ENCODE results near the gene NFIB.

NFIB gene

DNA sequence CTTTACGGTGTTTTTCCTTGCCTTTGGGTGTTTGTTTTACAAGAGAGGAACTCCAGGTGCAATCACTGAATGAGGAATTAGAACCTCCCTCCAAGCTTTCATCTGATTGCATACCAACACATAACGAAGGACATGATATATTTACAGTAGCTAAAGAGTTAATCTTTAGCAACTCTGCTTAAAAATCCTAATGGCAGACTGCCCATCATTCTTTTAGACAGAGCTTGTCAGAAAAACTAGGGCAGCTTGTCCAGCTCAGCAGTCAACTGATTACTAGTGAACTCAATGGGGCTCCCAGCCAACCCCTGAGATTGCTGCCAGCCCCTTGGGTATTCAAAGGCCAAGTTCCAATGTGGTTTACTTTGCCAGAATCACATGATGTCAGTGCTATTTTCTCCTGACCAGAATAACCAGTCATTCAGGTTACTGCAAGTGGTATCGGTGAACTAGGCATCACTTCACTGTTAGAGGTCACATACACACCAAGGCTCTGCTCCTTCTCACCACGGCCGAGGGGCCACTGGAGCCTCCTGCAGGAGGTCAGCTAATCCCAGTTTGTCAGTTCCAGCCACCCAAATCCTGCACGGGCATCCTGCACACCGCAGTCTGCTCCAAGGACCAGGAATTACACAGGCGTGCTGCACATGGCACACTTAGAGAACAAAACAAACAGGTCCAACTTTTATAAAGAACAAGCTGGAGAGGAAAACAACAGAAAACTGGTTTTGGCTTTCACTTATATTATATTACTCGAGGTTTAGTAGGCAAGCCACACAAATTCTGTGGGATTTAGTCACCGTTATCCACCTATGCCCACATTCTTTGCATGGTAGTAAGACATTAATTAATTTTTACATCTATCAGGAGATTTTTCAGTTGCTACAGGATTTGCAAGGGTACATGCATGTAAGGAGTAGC is 62.5 kb downstream of the NFIB start:
- Histone ChIP-seq H3K27me3 (no peaks in the 10 kb centered on the region), H3K4me3 (no peak overlapping the region), H3K36me3 (no peaks in the 10 kb centered on the region), H3K27ac (no peak overlapping the region), H4K20me1 (no peaks in the 10 kb centered on the region), H3K9me3 (replicated peaks in 1 of 11) (no peaks in the 10 kb centered on the region; a peak in 1 of 22 replicates), H3K9ac (no peak overlapping the region), H3K4me1 (peaks cover 0 to 4% (median 0%) of the 10 kb centered on the region in 10 experiments; a peak in 2 of 20 replicates), H3K4me2 (peak overlapping the region in 2 of 11 experiments; percentile 8; a peak in 1 of 22 replicates)
- TF ChIP-seq Cebpa-rat (IDR thresholded peaks at IDR 0.05), result no peak

DNA sequence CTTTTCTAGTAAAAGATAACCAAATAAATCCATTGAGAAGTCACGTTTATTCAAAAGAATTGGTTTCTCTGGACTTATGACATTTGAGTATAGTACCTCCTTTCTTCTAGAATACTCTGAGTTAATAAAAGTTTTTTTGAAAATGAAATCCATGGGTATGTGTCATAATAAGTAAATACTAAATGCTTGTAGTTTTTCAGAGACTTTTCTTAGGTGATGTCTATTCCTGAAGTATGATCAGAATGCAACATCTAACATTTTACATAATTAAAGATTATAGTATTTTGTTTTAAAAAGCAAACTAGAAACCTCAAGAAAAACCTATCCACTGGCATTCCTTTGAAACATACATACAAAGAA is 63.2 kb downstream of the NFIB start:
- peaks cover 0 to 4% (median 0%) of the 10 kb centered on the region in 10 experiments; a peak in 2 of 20 replicates for H3K4me1 ChIP-seq
- H3K9me3 ChIP-seq (replicated peaks in 1 of 11), result no peaks in the 10 kb centered on the region; a peak in 1 of 22 replicates
- H4K20me1 ChIP-seq, result no peaks in the 10 kb centered on the region
- TF ChIP-seq Cebpa-rat (IDR thresholded peaks at IDR 0.05), result no peak
- H3K27me3 ChIP-seq, result no peaks in the 10 kb centered on the region
- no peak overlapping the region for H3K9ac ChIP-seq
- no peak overlapping the region for H3K4me2 ChIP-seq
- no peaks in the 10 kb centered on the region for H3K36me3 ChIP-seq
- no peak overlapping the region for H3K4me3 ChIP-seq
- no peak overlapping the region for H3K27ac ChIP-seq

- peaks cover 0 to 4% (median 0%) of the 10 kb centered on the region in 10 experiments; a peak in 2 of 20 replicates for H3K4me1 ChIP-seq
- no peak for TF ChIP-seq Cebpa-rat (IDR thresholded peaks at IDR 0.05)
- H3K27ac ChIP-seq, result no peak overlapping the region
Observed at GRCh38 chr9:14249527-14249926, 64.4 kb downstream of the NFIB start.

DNA sequence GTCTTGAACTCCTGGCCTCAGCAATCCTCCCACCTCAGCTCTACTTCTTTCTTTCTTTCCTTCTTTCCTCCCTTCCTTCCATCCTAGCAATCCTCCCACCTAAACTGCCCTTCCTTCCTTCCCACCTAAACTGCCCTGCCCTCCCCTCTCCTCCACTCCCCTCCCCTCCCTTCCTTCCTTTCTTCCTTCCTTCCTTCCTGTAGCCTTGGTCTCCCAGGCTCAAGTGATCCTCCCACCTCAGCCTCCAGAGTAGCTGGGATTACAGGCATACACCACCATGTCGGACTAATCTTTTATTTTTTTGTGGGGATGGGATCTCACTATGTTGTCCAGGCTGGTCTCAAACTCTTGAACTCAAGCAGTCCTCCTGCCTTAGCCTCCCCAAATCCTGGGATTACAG is 65.8 kb downstream of the NFIB start:
- no peaks in the 10 kb centered on the region; a peak in 1 of 22 replicates for H3K9me3 ChIP-seq (replicated peaks in 1 of 11)
- H3K4me2 ChIP-seq, result no peak overlapping the region
- no peak overlapping the region for H3K27ac ChIP-seq
- no peak for TF ChIP-seq Cebpa-rat (IDR thresholded peaks at IDR 0.05)
- H3K9ac ChIP-seq, result no peak overlapping the region
- peaks cover 0 to 4% (median 0%) of the 10 kb centered on the region in 10 experiments; a peak in 2 of 20 replicates for H3K4me1 ChIP-seq
- no peak overlapping the region for H3K4me3 ChIP-seq
- H4K20me1 ChIP-seq, result no peaks in the 10 kb centered on the region
- no peaks in the 10 kb centered on the region for H3K27me3 ChIP-seq
- no peaks in the 10 kb centered on the region for H3K36me3 ChIP-seq

More at GRCh38 chr9:14249527-14249926, 64.4 kb downstream of the NFIB start:
- H3K4me3 ChIP-seq, result no peak overlapping the region
- H3K9ac ChIP-seq, result no peak overlapping the region
- H3K4me2 ChIP-seq, result no peak overlapping the region
- H4K20me1 ChIP-seq, result no peaks in the 10 kb centered on the region
- H3K36me3 ChIP-seq, result no peaks in the 10 kb centered on the region
- no peaks in the 10 kb centered on the region for H3K27me3 ChIP-seq
- no peaks in the 10 kb centered on the region; a peak in 1 of 22 replicates for H3K9me3 ChIP-seq (replicated peaks in 1 of 11)

- no peaks in the 10 kb centered on the region for H3K27me3 ChIP-seq
- H3K36me3 ChIP-seq, result no peaks in the 10 kb centered on the region
- H3K9ac ChIP-seq, result no peak overlapping the region
- no peak for TF ChIP-seq Cebpa-rat (IDR thresholded peaks at IDR 0.05)
- no peaks in the 10 kb centered on the region; a peak in 1 of 22 replicates for H3K9me3 ChIP-seq (replicated peaks in 1 of 11)
- H3K4me3 ChIP-seq, result no peak overlapping the region
- H3K27ac ChIP-seq, result no peak overlapping the region
- peaks cover 0 to 4% (median 0%) of the 10 kb centered on the region in 10 experiments; a peak in 2 of 20 replicates for H3K4me1 ChIP-seq
- no peak overlapping the region for H3K4me2 ChIP-seq
- no peaks in the 10 kb centered on the region for H4K20me1 ChIP-seq
Observed at GRCh38 chr9:14247577-14247976, 66.4 kb downstream of the NFIB start.

- Histone ChIP-seq H3K27me3 (no peaks in the 10 kb centered on the region), H3K4me1 (peaks cover 0 to 4% (median 0%) of the 10 kb centered on the region in 10 experiments; a peak in 2 of 20 replicates), H3K9ac (no peak overlapping the region), H3K4me3 (no peak overlapping the region), H4K20me1 (no peaks in the 10 kb centered on the region), H3K4me2 (no peak overlapping the region), H3K9me3 (replicated peaks in 1 of 11) (no peaks in the 10 kb centered on the region; a peak in 1 of 22 replicates), H3K27ac (no peak overlapping the region), H3K36me3 (no peaks in the 10 kb centered on the region)
- no peak for TF ChIP-seq Cebpa-rat (IDR thresholded peaks at IDR 0.05)
Observed at GRCh38 chr9:14246951-14247350, 67.0 kb downstream of the NFIB start.

DNA sequence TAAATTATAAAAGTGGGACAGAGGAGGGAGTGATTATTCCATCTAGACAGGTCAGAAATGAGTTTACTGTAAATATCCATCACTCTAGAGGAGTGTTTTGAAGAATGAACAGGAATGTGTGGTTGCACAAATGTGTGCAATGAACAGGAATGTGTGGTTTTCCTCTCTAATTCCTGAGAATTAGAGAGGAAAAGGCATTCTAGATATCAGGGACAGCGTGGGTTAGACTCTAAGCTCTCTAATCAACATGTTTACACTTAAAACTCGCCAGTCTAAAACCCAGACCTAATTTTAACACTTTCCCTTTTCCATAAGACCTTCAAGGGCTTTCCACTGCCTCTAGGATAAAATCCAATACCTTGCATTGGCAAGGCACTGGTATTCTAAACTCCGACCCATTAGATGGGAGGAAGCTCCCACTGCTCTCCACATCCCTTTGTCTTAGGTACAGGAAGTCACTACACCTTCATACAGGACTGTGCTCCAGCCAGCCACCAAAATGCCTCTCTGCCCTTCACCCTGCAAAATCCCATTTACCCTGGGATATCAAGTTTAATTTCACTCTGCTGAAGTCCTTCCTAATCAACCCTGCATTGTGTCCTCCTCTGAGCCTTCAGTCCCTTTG is 67.9 kb downstream of the NFIB start:
- H3K4me3 ChIP-seq, result no peak overlapping the region
- H3K4me2 ChIP-seq, result no peak overlapping the region
- H3K9ac ChIP-seq, result no peak overlapping the region
- H4K20me1 ChIP-seq, result no peaks in the 10 kb centered on the region
- no peak for TF ChIP-seq Cebpa-rat (IDR thresholded peaks at IDR 0.05)
- H3K4me1 ChIP-seq, result no peaks in the 10 kb centered on the region
- H3K36me3 ChIP-seq, result no peaks in the 10 kb centered on the region
- H3K27me3 ChIP-seq, result no peaks in the 10 kb centered on the region
- no peaks in the 10 kb centered on the region; a peak in 1 of 22 replicates for H3K9me3 ChIP-seq (replicated peaks in 1 of 11)
- no peak overlapping the region for H3K27ac ChIP-seq

- no peaks in the 10 kb centered on the region for H4K20me1 ChIP-seq
- no peak overlapping the region for H3K9ac ChIP-seq
- no peak overlapping the region for H3K4me3 ChIP-seq
- TF ChIP-seq Cebpa-rat (IDR thresholded peaks at IDR 0.05), result no peak
- H3K27me3 ChIP-seq, result no peaks in the 10 kb centered on the region
- H3K4me2 ChIP-seq, result no peak overlapping the region
- H3K4me1 ChIP-seq, result no peaks in the 10 kb centered on the region
- no peaks in the 10 kb centered on the region; a peak in 1 of 22 replicates for H3K9me3 ChIP-seq (replicated peaks in 1 of 11)
- H3K27ac ChIP-seq, result no peak overlapping the region
- H3K36me3 ChIP-seq, result no peaks in the 10 kb centered on the region
Observed at GRCh38 chr9:14243514-14244042, 70.4 kb downstream of the NFIB start.

- no peaks in the 10 kb centered on the region; a peak in 1 of 22 replicates for H3K9me3 ChIP-seq (replicated peaks in 1 of 11)
- no peaks in the 10 kb centered on the region for H3K36me3 ChIP-seq
- H3K4me1 ChIP-seq, result no peaks in the 10 kb centered on the region
- TF ChIP-seq Cebpa-rat (IDR thresholded peaks at IDR 0.05), result no peak
- H3K27me3 ChIP-seq, result no peaks in the 10 kb centered on the region
- H3K27ac ChIP-seq, result no peak overlapping the region
- H3K9ac ChIP-seq, result no peak overlapping the region
- H3K4me2 ChIP-seq, result no peak overlapping the region
- no peaks in the 10 kb centered on the region for H4K20me1 ChIP-seq
- H3K4me3 ChIP-seq, result no peak overlapping the region
Observed at GRCh38 chr9:14242150-14242805, 71.7 kb downstream of the NFIB start.

Measured in BLaER1 treated with 17β-estradiol and CSF1 and Interleukin-3, amounts not matched to agents 10 nM and 100 nM (cell line).